SK-N-SH (cell line): ENCODE data around the gene ZKSCAN3. TPM values are rescaled to one million over a fixed set of nuclear protein-coding genes. Genes with fewer than 3 reads are reported as not detected.
A peak's percentile ranks its signal among the peaks of the same experiment; 100 is the strongest.

Experiments
- CTCF ChIA-PET: fragments of 300-600, 350-600 bp; formaldehyde crosslinking; extraction: SDS; loops from one replicate; lab custom pipeline; 2021; lab: Yijun Ruan, JAX
- POLR2A ChIA-PET: fragments of 350-600 bp; sonication (Branson Sonifier 250); formaldehyde crosslinking; extraction: SDS; loops from one replicate; lab custom pipeline; 2020; ENCODE audit warnings: antibody characterized with exemption, inconsistent platforms; lab: Yijun Ruan, JAX
- DNase-seq: peaks from one replicate; pipeline ENCODE4 v3.0.0; 2012
- H2AFZ ChIP-seq: fragments of 200-600 bp; sonication (generic); 2 replicates; pipeline ENCODE4 v1.8.1; 2016; ENCODE audit warnings: antibody characterized with exemption, mild to moderate bottlenecking, low read depth
- H3F3A ChIP-seq: fragments of 200-600 bp; sonication (generic); replicated peaks from 2 replicates; pipeline ENCODE3; 2016; ENCODE audit warnings: antibody characterized with exemption, mild to moderate bottlenecking; ENCODE audit not compliant: insufficient read depth
- H3K27ac ChIP-seq, 2 experiments: fragments of 200-500 bp in 1 of 2; fragments of 200-600 bp in 1 of 2; sonication (Bioruptor generic) in 1 of 2; sonication (generic), shearing (Covaris generic) in 1 of 2; 2 replicates each; pipeline versions ENCODE4 v1.5.1 to v1.6.1; 2014 to 2016; ENCODE audit warnings: low read depth in 2 of 2, inconsistent platforms in 1 of 2, low read length in 1 of 2, mild to moderate bottlenecking in 1 of 2, mixed read lengths in 1 of 2
- H3K27me3 ChIP-seq: fragments of 200-600 bp; sonication (generic), shearing (Covaris generic); 2 replicates; pipeline ENCODE4 v1.6.1; 2016; ENCODE audit warnings: mixed run types; ENCODE audit not compliant: insufficient read depth
- H3K36me3 ChIP-seq, 2 experiments: fragments of 200-500 bp in 1 of 2; fragments of 200-600 bp in 1 of 2; sonication (Bioruptor generic) in 1 of 2; sonication (generic) in 1 of 2; replicated peaks in 1 of 2; 2 replicates each; pipeline versions ENCODE3 to v1.5.1; 2014 to 2016; ENCODE audit warnings: low read length in 1 of 2, mild to moderate bottlenecking in 1 of 2; ENCODE audit not compliant: insufficient read depth in 2 of 2, control insufficient read depth in 1 of 2
- H3K4me1 ChIP-seq, 2 experiments: fragments of 200-500 bp in 1 of 2; fragments of 200-600 bp in 1 of 2; sonication (Bioruptor generic) in 1 of 2; sonication (generic), shearing (Covaris generic) in 1 of 2; 2 replicates each; pipeline versions ENCODE4 v1.5.1 to v1.6.1; 2014 to 2016; ENCODE audit warnings: low read depth in 1 of 2, low read length in 1 of 2, mixed run types in 1 of 2; ENCODE audit not compliant: insufficient read depth in 2 of 2, control insufficient read depth in 1 of 2
- H3K4me2 ChIP-seq: fragments of 200-600 bp; sonication (generic), shearing (Covaris generic); 2 replicates; pipeline ENCODE4 v1.6.1; 2017; ENCODE audit warnings: mixed run types
- H3K4me3 ChIP-seq, 2 experiments: fragments of 200-500 bp in 1 of 2; fragments of 200-600 bp in 1 of 2; sonication (Bioruptor generic) in 1 of 2; sonication (generic), shearing (Covaris generic) in 1 of 2; 2 replicates each; pipeline versions ENCODE4 v1.5.1 to v1.8.1; 2014 to 2016; ENCODE audit warnings: low read depth in 2 of 2, inconsistent platforms in 1 of 2, low read length in 1 of 2, mild to moderate bottlenecking in 1 of 2, mixed read lengths in 1 of 2, moderate library complexity in 1 of 2
- H3K79me2 ChIP-seq: fragments of 200-600 bp; sonication (generic); 2 replicates; pipeline ENCODE4 v1.8.1; 2017; ENCODE audit warnings: mild to moderate bottlenecking; ENCODE audit not compliant: insufficient read depth
- H3K9ac ChIP-seq: fragments of 200-600 bp; sonication (generic); 2 replicates; pipeline ENCODE4 v1.6.1; 2017; ENCODE audit warnings: mixed run types
- H3K9me2 ChIP-seq: fragments of 200-600 bp; sonication (generic); 2 replicates; pipeline ENCODE4 v1.6.1; 2017; ENCODE audit warnings: mixed run types
- H3K9me3 ChIP-seq: fragments of 200-600 bp; sonication (generic); 2 replicates; pipeline ENCODE4 v1.6.1; 2017; ENCODE audit warnings: mixed run types, mild to moderate bottlenecking, moderate library complexity
- H4K20me1 ChIP-seq: fragments of 200-600 bp; sonication (generic); 2 replicates; pipeline ENCODE4 v1.6.1; 2017; ENCODE audit warnings: mild to moderate bottlenecking, mixed run types; ENCODE audit not compliant: insufficient read depth
- CHD2 ChIP-seq: fragments of 150-350 bp; IDR thresholded peaks from 2 replicates; pipeline ENCODE4 v1.6.1; 2018; ENCODE audit warnings: low read length; ENCODE audit not compliant: partially characterized antibody
- CTCF ChIP-seq: fragments of 200-600 bp; sonication (generic); IDR thresholded peaks from 2 replicates; pipeline ENCODE4 v1.6.1; 2017; ENCODE audit warnings: antibody characterized with exemption, mild to moderate bottlenecking, moderate library complexity
- ELF1 ChIP-seq: IDR thresholded peaks from 2 replicates; pipeline ENCODE4 v1.4.0; 2012
- EP300 ChIP-seq, 2 experiments: IDR thresholded peaks; 2 replicates each; pipeline versions ENCODE4 v1.4.0 to v1.6.1; 2012; ENCODE audit warnings: borderline replicate concordance in 1 of 2, low read depth in 1 of 2, low read length in 1 of 2
- FOSL2 ChIP-seq: IDR thresholded peaks from 2 replicates; pipeline ENCODE4 v1.4.0; 2012; ENCODE audit warnings: low read depth, mild to moderate bottlenecking, moderate library complexity, borderline replicate concordance
- FOXM1 ChIP-seq: IDR thresholded peaks from 2 replicates; pipeline ENCODE4 v1.4.0; 2012; ENCODE audit warnings: low read depth, mild to moderate bottlenecking
- GATA2 ChIP-seq: sonication (generic); formaldehyde crosslinking; IDR thresholded peaks from 2 replicates; pipeline ENCODE4 v1.5.0; 2020; ENCODE audit warnings: mild to moderate bottlenecking, missing genetic modification reagents
- IRF3 ChIP-seq: fragments of 150-350 bp; IDR thresholded peaks from 2 replicates; pipeline ENCODE4 v1.6.1; 2016; ENCODE audit warnings: mild to moderate bottlenecking, low read depth, low read length
- JUND ChIP-seq: IDR thresholded peaks from 2 replicates; pipeline ENCODE4 v1.4.0; 2012
- MXI1 ChIP-seq: IDR thresholded peaks from 2 replicates; pipeline ENCODE4 v1.6.1; 2012; ENCODE audit warnings: mild to moderate bottlenecking, low read depth, low read length, improper control_type of control experiment
- NFIC ChIP-seq: IDR thresholded peaks from 2 replicates; pipeline ENCODE4 v1.4.0; 2012; ENCODE audit warnings: borderline replicate concordance
- NRF1 ChIP-seq: IDR thresholded peaks from 2 replicates; pipeline ENCODE4 v1.6.1; 2012; ENCODE audit warnings: low read depth, mild to moderate bottlenecking, low read length
- RXRA ChIP-seq: IDR thresholded peaks from 2 replicates; pipeline ENCODE4 v1.4.0; 2012; ENCODE audit warnings: low read depth, mild to moderate bottlenecking, borderline replicate concordance
- SIN3A ChIP-seq: IDR thresholded peaks from 2 replicates; pipeline ENCODE4 v1.6.1; 2012; ENCODE audit warnings: low read depth, mild to moderate bottlenecking, low read length, moderate library complexity, borderline replicate concordance
- SMC3 ChIP-seq: IDR thresholded peaks from 2 replicates; pipeline ENCODE4 v1.6.1; 2012; ENCODE audit warnings: low read depth, low read length, improper control_type of control experiment
- TEAD4 ChIP-seq: IDR thresholded peaks from 2 replicates; pipeline ENCODE4 v1.4.0; 2012; ENCODE audit warnings: mild to moderate bottlenecking, borderline replicate concordance; ENCODE audit not compliant: insufficient read depth
- WGBS: methylation state at CpG from one replicate; pipeline ENCODE4 v1.1.6; 2017; ENCODE audit warnings: low lambda C conversion rate; 5-methylcytosine and 5-hydroxymethylcytosine counted together
- polyA plus RNA-seq, 3 experiments: library from polyadenylated mRNA; depleted of rRNA; stranded (reverse); fragments of >200 nt; gene quantifications; 2 replicates each; pipeline ENCODE4 v1.2.3, GENCODE V29; 2012
- TF ChIP-seq, protein P1 (sequence below): IDR thresholded peaks from 2 replicates; pipeline ENCODE4 v1.4.0; 2012; ENCODE audit warnings: low read depth, borderline replicate concordance

Gene ZKSCAN3
- polyA plus RNA-seq, 1 of the 3 experiments (the other 2 are of a cell fraction) = 2.6 TPM

DNA sequence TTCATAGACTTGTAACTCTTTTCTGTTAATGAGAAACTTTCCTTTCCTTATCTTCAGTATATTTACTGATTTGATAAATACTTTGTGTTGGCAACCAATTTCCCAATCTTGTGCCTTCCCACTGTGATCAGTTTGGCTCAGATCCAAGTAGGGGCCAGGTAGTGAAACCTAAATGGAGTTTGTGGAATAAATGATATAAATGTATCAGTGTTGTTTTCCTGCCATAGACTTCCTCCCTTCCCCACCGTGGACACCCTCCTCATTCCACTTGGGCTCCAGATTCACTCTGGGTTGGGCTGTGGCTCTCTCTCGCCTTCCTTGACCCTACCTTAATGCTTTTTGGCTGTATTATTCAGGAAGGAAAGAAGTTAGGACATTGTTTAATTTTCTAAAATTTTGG is 1.3 kb downstream of the ZKSCAN3 start:
- Histone ChIP-seq H2AFZ (no peak overlapping the region), H3F3A (peaks cover 4% of the 10 kb centered on the region), H3K27me3 (no peaks in the 10 kb centered on the region), H3K9ac (no peak overlapping the region), H3K4me2 (peak overlapping the region; percentile 76; the same call in 1 of the 2 replicates), H3K4me3 (peak overlapping the region; percentile 89 to 92; a peak in 2 of 4 replicates), H3K79me2 (peaks cover 40% of the 10 kb centered on the region), H4K20me1 (no peaks in the 10 kb centered on the region), H3K27ac (no peak overlapping the region)
- no peak for DNase-seq
- WGBS = 97% methylated on average over 2 of the region's 2 CpGs
- POLR2A ChIA-PET = no interaction called here
- TF ChIP-seq EP300 (IDR thresholded peaks at IDR 0.05; ENCODE audit: borderline replicate concordance in 1 of 2, low read depth in 1 of 2, low read length in 1 of 2) (no peak), NFIC (peak; percentile 19; the same call in 1 of the 2 replicates), GATA2 (no peak), MXI1 (no peak), CTCF (no peak), SMC3 (no peak), IRF3 (no peak)
- TF ChIP-seq, protein P1, sequence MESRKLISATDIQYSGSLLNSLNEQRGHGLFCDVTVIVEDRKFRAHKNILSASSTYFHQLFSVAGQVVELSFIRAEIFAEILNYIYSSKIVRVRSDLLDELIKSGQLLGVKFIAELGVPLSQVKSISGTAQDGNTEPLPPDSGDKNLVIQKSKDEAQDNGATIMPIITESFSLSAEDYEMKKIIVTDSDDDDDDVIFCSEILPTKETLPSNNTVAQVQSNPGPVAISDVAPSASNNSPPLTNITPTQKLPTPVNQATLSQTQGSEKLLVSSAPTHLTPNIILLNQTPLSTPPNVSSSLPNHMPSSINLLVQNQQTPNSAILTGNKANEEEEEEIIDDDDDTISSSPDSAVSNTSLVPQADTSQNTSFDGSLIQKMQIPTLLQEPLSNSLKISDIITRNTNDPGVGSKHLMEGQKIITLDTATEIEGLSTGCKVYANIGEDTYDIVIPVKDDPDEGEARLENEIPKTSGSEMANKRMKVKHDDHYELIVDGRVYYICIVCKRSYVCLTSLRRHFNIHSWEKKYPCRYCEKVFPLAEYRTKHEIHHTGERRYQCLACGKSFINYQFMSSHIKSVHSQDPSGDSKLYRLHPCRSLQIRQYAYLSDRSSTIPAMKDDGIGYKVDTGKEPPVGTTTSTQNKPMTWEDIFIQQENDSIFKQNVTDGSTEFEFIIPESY = no peak
- TF ChIP-seq, all 33 proteins: peak for 1
- Histone ChIP-seq H3K36me3 (no peaks in the 10 kb centered on the region), H3K4me1 (peaks cover 4 to 16% of the 10 kb centered on the region in 2 experiments; a peak in 3 of 4 replicates), H3K9me2 (no peaks in the 10 kb centered on the region), H3K9me3 (no peaks in the 10 kb centered on the region)
- CTCF ChIA-PET = interaction anchor here (1.5 to 2.5 kb wide), 2 partner anchors 13 to 70 kb away, joined by 4 to 5 read pairs; partner anchors contain the start of gene PGBD1

GRCh38 chr6:28351493-28351925 is 1.8 kb downstream of the ZKSCAN3 start:
- peak overlapping the region; percentile 76; the same call in 1 of the 2 replicates for H3K4me2 ChIP-seq
- POLR2A ChIA-PET = no interaction called here
- CTCF ChIA-PET = interaction anchor here (2.5 kb wide), 1 partner anchor 70 kb away, joined by 5 read pairs; the partner anchor contains the start of gene PGBD1
- TF ChIP-seq FOXM1 = no peak
- TF ChIP-seq JUND = no peak
- no peak for TF ChIP-seq CHD2
- TF ChIP-seq, protein P1 = no peak
- TF ChIP-seq TEAD4 = no peak
- no peak for TF ChIP-seq RXRA
- no peak for TF ChIP-seq SIN3A
- TF ChIP-seq NRF1 = no peak
- TF ChIP-seq EP300 (IDR thresholded peaks at IDR 0.05; ENCODE audit: borderline replicate concordance in 1 of 2, low read depth in 1 of 2, low read length in 1 of 2) = no peak
- TF ChIP-seq CTCF = no peak
- TF ChIP-seq FOSL2 = no peak
- TF ChIP-seq MXI1 = no peak
- no peak for TF ChIP-seq ELF1

More at GRCh38 chr6:28351493-28351925, 1.8 kb downstream of the ZKSCAN3 start:
- H3K9me3 ChIP-seq = no peaks in the 10 kb centered on the region
- no peaks in the 10 kb centered on the region for H3K27me3 ChIP-seq
- H2AFZ ChIP-seq = no peak overlapping the region
- H3K4me1 ChIP-seq = peaks cover 7 to 19% of the 10 kb centered on the region in 2 experiments; a peak in 3 of 4 replicates
- H3K79me2 ChIP-seq = peaks cover 40% of the 10 kb centered on the region
- no peak for DNase-seq
- H3K4me3 ChIP-seq = peak overlapping the region in 1 of 2 experiments; percentile 89; a peak in 1 of 4 replicates
- peaks cover 4% of the 10 kb centered on the region for H3F3A ChIP-seq
- no peak overlapping the region for H3K27ac ChIP-seq
- H3K9ac ChIP-seq = no peak overlapping the region
- no peaks in the 10 kb centered on the region for H4K20me1 ChIP-seq
- WGBS = 87% methylated on average over 2 of the region's 2 CpGs
- H3K36me3 ChIP-seq = no peaks in the 10 kb centered on the region
- H3K9me2 ChIP-seq = no peaks in the 10 kb centered on the region
